GM15510 (cell line): Measurements from ENCODE around the gene CYTH4.

Experiments
- POLR2A ChIP-seq: IDR thresholded peaks from 3 replicates; pipeline ENCODE4 v1.6.1; 2011; ENCODE audit warnings: borderline replicate concordance; ENCODE audit not compliant: insufficient read length; ENCODE audit errors: extremely low read depth

The CYTH4 gene

GRCh38 chr22:37275622-37276021 lies 6.7 kb upstream of the CYTH4 start:
- TF ChIP-seq POLR2A: no peak

DNA sequence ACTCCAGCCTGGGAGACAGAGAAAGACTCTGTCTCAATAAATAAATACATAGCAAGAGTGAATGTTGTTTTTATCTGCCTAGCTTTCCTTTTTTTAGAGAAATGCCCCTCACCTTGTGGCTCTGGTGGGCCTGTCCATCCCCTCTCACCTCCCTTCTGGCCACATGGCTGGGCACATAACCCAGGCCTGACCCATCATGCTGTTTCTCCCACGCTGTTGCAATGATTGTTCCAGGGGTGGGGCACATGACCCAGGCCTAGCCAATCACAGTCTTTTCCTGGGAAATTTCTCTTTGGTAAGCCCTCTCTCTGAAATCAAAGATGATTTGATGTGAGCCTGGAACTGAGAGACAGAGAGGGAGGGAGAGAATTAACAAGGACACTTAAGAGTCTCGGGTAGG lies 5.5 kb upstream of the CYTH4 start:
- no peak for TF ChIP-seq POLR2A

DNA sequence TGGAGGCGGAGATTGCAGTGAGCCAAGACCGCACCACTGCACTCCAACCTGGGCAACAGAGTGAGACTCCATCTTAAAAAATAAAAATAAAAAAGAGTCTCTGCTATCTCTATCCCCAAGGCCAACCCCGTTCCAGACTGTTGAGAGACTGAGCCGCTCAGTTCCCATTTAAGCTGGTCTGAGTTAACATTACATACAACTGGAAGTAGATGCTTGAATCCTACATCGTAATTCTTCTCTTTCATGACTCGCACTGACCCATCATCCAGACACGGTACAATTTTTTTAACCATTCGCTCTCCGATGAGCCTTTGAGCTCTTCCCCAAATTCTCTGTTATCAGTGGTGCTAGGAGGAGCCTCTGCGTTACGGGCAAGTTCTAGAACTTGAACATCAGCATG lies 4.9 kb upstream of the CYTH4 start:
- TF ChIP-seq POLR2A: no peak

DNA sequence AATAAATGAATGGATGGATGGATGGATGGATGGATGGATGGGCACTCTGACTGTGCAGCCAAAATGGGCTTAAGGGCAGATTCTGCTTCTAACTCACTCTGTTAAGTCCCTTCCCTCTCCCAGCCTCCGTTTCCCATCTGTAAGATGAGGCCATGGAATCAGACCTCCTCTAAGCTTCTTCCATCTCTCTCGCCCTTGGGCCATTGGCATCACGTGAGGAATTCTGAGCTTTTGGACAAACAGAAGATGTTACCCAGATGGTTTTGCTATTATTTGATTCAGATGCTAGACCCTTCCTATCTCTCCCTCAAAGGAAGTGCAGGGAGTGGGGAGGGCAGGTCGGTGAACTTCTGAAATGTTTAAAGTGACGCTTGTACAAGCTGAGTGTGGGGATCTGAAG lies 4.0 kb upstream of the CYTH4 start:
- TF ChIP-seq POLR2A: no peak

- no peak for TF ChIP-seq POLR2A
Observed at GRCh38 chr22:37279331-37280181, 2.8 kb upstream of the CYTH4 start.

- TF ChIP-seq POLR2A: no peak
Observed at GRCh38 chr22:37280718-37281117, 1.6 kb upstream of the CYTH4 start.

GRCh38 chr22:37281195-37281594 lies 1.1 kb upstream of the CYTH4 start:
- TF ChIP-seq POLR2A: no peak

GRCh38 chr22:37281646-37282384 lies 493 bp upstream of the CYTH4 start:
- TF ChIP-seq POLR2A: no peak

GRCh38 chr22:37283393-37283937 lies 1.2 kb downstream of the CYTH4 start:
- TF ChIP-seq POLR2A: no peak

DNA sequence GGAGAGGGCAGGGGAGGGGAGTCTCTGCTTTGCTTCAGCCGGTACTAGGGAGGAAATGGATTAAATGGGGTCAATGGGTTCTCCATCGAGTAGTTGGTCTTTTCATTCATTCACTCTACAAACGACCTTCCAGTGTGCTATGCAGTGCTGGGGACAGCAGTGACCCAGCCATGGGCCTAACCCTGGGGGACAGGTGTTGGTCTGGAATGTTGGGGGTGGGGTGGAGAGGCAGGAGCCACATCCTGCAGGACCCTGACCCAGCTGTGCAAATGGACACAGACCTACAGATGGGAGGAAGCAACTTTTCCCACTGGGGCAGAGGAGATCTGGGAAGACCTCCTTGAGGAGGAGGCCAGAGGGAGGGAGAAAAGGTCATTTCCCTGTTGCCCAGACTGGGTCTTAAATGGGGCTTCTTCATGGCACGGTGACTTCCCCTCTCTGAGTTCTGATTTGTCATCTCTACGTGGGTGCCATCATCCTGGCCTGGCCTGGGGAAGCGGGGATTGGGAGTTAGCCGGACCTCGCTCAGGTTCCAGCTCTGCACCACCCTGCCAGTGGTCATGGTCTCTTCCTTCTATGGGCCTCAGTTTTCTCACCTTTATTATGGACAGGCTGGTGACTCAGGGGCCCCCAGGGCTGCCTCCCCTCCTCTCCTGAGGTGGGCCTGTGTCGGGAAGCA lies 2.0 kb downstream of the CYTH4 start:
- TF ChIP-seq POLR2A: no peak

GRCh38 chr22:37284805-37285355 lies 2.6 kb downstream of the CYTH4 start:
- peak; percentile 29 for TF ChIP-seq POLR2A

- no peak for TF ChIP-seq POLR2A
Observed at GRCh38 chr22:37285937-37286336, 3.6 kb downstream of the CYTH4 start.

DNA sequence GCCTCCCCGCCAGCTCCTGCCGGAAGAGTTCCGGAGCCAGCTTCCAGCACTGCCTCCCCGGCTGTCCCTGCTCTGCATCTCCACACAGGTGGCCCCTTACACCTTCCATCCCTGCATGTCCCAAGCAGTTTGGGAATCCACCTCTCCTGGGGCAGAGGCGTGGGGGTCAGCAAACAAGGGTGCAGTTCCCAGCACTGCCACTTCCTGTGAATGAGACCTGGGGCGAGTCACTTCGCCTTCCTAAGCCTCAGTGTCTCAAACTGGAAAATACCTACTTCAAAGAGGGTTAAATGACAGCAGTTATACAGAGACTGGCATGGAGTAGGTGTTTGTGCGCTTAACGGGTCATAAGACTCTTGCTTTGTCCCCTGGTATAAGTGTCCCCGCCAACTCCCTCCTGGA lies 5.2 kb downstream of the CYTH4 start:
- no peak for TF ChIP-seq POLR2A

- no peak for TF ChIP-seq POLR2A
Observed at GRCh38 chr22:37288521-37288920, 6.2 kb downstream of the CYTH4 start.

GRCh38 chr22:37289156-37289735 lies 6.9 kb downstream of the CYTH4 start:
- no peak for TF ChIP-seq POLR2A

GRCh38 chr22:37290737-37291136 lies 8.4 kb downstream of the CYTH4 start:
- TF ChIP-seq POLR2A: no peak
